Measurements from ENCODE around the gene C2orf80. TPM values are rescaled to one million over a fixed set of nuclear protein-coding genes. Genes with fewer than 3 reads are reported as not detected.

Gene C2orf80
- total and polyA plus RNA-seq, 8 donors: not detected

DNA sequence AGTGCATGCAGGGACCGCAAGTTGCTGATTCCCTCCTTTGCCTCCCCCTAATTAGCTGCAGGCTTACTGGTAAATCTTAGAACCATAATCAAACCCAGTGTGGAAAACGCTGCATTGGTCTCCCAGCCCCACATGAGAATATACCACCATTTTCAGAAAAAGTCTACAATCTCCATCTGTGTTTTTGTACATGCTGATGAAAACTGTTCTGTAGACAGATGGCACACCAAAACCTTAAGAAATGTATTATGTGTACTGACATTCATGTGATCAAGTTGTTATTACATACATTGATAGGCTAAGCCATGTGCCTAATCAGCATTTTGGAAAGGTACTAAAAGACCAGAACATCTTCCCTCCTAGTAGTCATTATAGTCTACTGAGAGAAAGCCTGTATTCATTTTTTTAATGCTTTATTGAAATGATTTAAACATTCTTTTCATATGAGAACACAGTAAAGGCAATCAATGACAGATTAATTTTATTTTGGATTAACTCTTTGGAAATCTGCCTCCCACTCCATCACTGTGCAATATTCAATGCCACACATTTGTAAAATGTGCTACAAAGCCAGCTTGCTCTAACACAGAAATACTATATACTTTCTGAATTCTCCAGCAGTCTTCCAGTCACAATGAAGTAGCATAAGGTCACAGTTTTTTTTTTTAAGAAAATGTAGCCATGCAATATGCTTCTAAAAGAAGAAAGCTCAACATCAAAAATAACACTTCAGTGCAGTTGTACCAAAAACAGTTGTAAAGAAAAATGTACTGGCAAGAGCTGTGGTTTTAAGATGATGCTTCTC is 24.7 kb downstream of the C2orf80 start:
- DNase-seq: no peak
- 71 to 81% methylated on average over 2 of the region's 2 CpGs for WGBS, 2 donors
- no peak overlapping the region for H3K27ac ChIP-seq
- intact Hi-C loops (cut with DNase I): no loop called here
- no peaks in the 10 kb centered on the region for H3K36me3 ChIP-seq
- TF ChIP-seq, protein P1, sequence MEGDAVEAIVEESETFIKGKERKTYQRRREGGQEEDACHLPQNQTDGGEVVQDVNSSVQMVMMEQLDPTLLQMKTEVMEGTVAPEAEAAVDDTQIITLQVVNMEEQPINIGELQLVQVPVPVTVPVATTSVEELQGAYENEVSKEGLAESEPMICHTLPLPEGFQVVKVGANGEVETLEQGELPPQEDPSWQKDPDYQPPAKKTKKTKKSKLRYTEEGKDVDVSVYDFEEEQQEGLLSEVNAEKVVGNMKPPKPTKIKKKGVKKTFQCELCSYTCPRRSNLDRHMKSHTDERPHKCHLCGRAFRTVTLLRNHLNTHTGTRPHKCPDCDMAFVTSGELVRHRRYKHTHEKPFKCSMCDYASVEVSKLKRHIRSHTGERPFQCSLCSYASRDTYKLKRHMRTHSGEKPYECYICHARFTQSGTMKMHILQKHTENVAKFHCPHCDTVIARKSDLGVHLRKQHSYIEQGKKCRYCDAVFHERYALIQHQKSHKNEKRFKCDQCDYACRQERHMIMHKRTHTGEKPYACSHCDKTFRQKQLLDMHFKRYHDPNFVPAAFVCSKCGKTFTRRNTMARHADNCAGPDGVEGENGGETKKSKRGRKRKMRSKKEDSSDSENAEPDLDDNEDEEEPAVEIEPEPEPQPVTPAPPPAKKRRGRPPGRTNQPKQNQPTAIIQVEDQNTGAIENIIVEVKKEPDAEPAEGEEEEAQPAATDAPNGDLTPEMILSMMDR (IDR thresholded peaks at IDR 0.05): no peak
- FAIRE-seq: no peak
- H3K4me1 ChIP-seq: no peaks in the 10 kb centered on the region
- H3K4me3 ChIP-seq: no peak overlapping the region
- H3K27me3 ChIP-seq: no peaks in the 10 kb centered on the region
- no peaks in the 10 kb centered on the region for H3K9me3 ChIP-seq
- ATAC-seq: no peak

DNA sequence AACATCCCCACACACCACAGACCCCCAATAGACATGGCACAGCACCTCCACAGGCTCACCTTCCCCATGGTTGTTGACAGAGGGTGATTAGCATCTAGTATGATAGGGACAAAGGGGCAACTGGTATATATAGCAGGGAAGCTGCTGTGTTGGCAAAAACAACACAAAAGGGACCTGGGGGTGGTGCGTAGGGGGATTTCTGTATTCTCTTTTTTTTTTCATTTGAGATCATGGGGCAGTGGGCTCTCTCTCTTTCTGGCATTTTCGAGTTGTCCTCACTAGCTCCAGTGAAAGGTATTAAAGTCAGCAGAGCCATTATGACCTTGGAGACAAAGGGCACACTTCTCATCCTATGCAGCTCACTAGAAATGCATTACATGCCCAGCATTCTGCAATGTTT is 26.3 kb downstream of the C2orf80 start, which contains the start of gene CRYGA:
Gene CRYGA, minus strand, starts transcription at position 101 of the 400 bp plus-strand sequence. Its CDS starts 33 bp downstream, at position 68.
- intact Hi-C loops (cut with DNase I): no loop called here
- Histone ChIP-seq H3K27ac (no peak within 1 kb of the TSS), H3K4me1 (no peaks in the 10 kb centered on the region), H3K36me3 (no peaks in the 10 kb centered on the region), H3K9me3 (no peaks in the 10 kb centered on the region), H3K27me3 (no peaks in the 10 kb centered on the region), H3K4me3 (no peak within 1 kb of the TSS)
- WGBS, 2 donors: 50 to 61% methylated on average over 2 of the region's 2 CpGs
- TF ChIP-seq, protein P1 (IDR thresholded peaks at IDR 0.05): no peak
- DNase-seq (no peak), ATAC-seq (no peak), FAIRE-seq (no peak)

DNA sequence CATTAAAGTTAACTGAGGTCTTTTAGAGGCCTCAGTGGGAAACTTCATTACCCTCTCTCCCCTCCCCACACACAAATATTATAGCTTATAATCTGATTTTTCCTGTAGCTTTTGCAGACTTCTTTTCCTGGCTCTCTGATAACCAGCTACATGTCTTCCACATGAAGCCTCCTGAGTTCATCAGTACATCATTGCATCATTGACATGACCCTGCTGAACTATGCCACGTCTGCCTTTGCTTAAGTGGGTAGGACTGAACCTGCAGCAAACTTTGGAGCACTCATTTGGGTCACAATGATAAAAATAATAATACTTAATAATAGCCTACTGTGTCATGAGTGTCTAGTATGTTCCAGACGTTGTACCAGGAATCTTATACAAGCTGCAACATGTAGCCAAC is 33.4 kb downstream of the C2orf80 start:
- Histone ChIP-seq H3K36me3 (no peaks in the 10 kb centered on the region), H3K27ac (no peak overlapping the region), H3K9me3 (no peaks in the 10 kb centered on the region), H3K27me3 (no peaks in the 10 kb centered on the region), H3K4me1 (no peaks in the 10 kb centered on the region), H3K4me3 (no peak overlapping the region)
- TF ChIP-seq, protein P1 (IDR thresholded peaks at IDR 0.05): no peak
- WGBS, 2 donors: 63 to 68% methylated on average over 2 of the region's 2 CpGs
- FAIRE-seq (no peak), ATAC-seq (no peak), DNase-seq (no peak)
- intact Hi-C loops (cut with DNase I): no loop called here

DNA sequence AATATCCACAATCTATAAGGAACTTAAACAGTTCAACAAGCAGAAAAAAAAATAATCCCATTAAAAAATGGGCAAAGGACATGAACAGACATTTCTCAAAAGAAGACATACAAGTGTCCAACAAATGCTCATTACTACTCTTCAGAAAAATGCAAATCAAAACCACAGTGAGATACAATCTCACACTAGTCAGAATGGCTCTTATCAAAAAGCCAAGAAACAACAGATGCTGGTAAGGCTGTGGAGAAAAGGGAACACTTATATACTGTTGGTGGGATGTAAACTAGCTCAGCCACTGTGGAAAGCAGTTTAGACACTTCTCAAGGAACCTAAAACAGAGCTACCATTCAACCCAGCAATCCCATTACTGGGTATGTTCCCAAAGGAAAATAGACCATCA is 36.7 kb downstream of the C2orf80 start:
- TF ChIP-seq, protein P1 (IDR thresholded peaks at IDR 0.05): no peak
- no peak for FAIRE-seq

DNA sequence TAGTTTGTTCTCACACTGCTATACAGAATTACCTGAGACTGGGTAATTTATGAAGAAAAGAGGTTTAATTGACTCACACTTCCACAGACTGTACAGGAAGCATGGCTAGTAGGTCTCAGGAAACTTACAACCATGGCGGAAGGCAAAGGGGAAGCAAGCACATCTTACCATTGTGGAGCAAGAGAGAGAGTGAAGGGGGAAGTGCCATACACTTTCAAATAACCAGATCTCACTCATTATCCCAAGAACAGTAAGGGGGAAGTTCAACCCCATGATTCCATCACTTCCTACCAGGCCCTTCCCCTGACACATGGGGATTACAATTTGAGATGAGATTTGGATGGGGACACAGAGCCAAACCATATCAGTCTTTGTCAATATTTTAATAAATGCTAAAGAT is 38.9 kb downstream of the C2orf80 start:
- no peaks in the 10 kb centered on the region for H3K9me3 ChIP-seq
- no peaks in the 10 kb centered on the region for H3K36me3 ChIP-seq
- TF ChIP-seq, protein P1 (IDR thresholded peaks at IDR 0.05): no peak
- intact Hi-C loops (cut with DNase I): no loop called here
- FAIRE-seq: no peak
- no peaks in the 10 kb centered on the region for H3K27me3 ChIP-seq
- no peaks in the 10 kb centered on the region for H3K4me1 ChIP-seq
- no peak overlapping the region for H3K27ac ChIP-seq
- no peak for ATAC-seq
- H3K4me3 ChIP-seq: no peak overlapping the region
- WGBS, 2 donors: 85 to 95% methylated on average over 1 of the region's 1 CpG
- DNase-seq: no peak

More for the DNA sequence above, 36.7 kb downstream of the C2orf80 start:
- no peaks in the 10 kb centered on the region for H3K36me3 ChIP-seq
- no peak overlapping the region for H3K27ac ChIP-seq
- H3K4me1 ChIP-seq: no peaks in the 10 kb centered on the region
- H3K9me3 ChIP-seq: no peaks in the 10 kb centered on the region
- ATAC-seq: no peak
- no peak overlapping the region for H3K4me3 ChIP-seq
- intact Hi-C loops (cut with DNase I): no loop called here
- no peaks in the 10 kb centered on the region for H3K27me3 ChIP-seq
- DNase-seq: no peak

Data from pancreas (tissue), 10 donors.